LHCN-M2 (cell line): ENCODE data around the gene FCRL6. TPM values are rescaled to one million over a fixed set of nuclear protein-coding genes. Genes with fewer than 3 reads are reported as not detected.

Experiments
- DNase-seq: peaks from one replicate; pipeline ENCODE4 v3.0.0-alpha.2; 2012; ENCODE audit warnings: low read depth
- total RNA-seq: library from RNA; depleted of rRNA; stranded (reverse); fragments of >200 nt; gene quantifications from 2 replicates; pipeline ENCODE4 v1.2.3, GENCODE V29; 2014

FCRL6 gene
- total RNA-seq, 1 experiment from 2014 or later = not detected

DNA sequence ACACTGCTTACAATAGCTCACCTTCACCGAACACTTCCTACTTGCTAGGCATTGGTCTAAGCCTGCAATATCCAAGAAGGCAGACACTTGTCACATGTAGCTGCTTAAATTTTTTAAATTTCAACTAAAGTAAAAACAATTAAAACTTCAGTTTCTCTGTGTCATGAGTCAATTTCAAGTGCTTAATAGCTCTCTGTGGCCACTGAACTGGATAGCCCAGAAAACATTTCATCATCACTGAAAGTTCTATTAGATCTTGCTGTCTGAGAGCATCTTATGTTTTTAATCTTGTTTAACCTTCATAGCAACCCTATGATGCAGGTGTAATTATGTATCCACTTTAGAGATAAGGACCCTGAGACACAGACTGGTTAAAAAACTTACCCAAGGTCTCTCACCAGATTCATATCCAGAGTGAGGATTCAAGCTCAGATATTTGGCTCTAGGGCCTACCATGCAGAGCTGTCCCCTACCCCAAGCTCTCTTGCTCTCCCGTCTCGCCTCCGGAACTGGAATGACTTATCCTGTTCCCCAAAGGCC is 2.6 kb upstream of the FCRL6 start:
- no peak for DNase-seq

- DNase-seq = no peak
These were observed 1.8 kb upstream of the FCRL6 start for GRCh38 chr1:159800177-159800930.

GRCh38 chr1:159803956-159804689 is 2.0 kb downstream of the FCRL6 start:
- no peak for DNase-seq

- peak; percentile 29 for DNase-seq
These were observed 2.8 kb downstream of the FCRL6 start for GRCh38 chr1:159804924-159805323.

- no peak for DNase-seq
These were observed 13.8 kb downstream of the FCRL6 start for GRCh38 chr1:159815926-159816325.

- no peak for DNase-seq
These were observed 15.3 kb downstream of the FCRL6 start for GRCh38 chr1:159817276-159818041.

GRCh38 chr1:159821171-159821867 is 19.2 kb downstream of the FCRL6 start:
- DNase-seq = peak; percentile 37

- no peak for DNase-seq
These were observed 21.2 kb downstream of the FCRL6 start for GRCh38 chr1:159823406-159823805.

GRCh38 chr1:159825564-159825963 is 23.4 kb downstream of the FCRL6 start:
- no peak for DNase-seq

DNA sequence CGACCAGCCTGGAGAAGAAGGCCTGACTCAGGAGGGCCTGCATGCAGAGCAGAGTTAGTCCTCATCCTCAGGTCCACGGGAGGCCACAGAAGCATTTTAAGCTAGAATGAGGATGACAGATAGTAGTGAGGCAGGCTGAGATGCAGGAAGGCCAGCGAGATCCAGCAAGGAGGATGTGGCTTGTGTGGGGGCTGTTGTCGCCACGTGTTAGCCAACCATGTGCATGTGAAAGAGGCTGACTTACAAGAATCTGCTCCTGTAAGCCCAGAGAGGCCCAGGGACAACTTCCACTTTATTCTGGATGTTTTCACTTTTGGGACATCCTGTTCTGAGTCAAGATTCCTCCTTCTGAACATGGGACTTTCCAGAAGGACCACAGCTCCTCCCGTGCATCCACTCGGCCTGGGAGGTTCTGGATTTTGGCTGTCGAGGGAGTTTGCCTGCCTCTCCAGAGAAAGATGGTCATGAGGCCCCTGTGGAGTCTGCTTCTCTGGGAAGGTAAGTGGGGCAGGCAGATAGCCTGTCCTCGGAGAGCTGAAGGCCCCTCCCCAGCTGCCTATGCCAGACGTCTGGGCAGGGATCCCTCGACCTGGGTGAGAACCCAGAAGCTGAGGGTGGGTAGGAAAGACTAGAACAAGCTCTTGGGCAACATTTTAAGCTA is 24.4 kb downstream of the FCRL6 start, which contains the start of gene SLAMF8:
Gene SLAMF8, plus strand, starts transcription at position 433 of the 661 bp plus-strand sequence. Its CDS starts 26 bp downstream, at position 459.
- DNase-seq = no peak

DNA sequence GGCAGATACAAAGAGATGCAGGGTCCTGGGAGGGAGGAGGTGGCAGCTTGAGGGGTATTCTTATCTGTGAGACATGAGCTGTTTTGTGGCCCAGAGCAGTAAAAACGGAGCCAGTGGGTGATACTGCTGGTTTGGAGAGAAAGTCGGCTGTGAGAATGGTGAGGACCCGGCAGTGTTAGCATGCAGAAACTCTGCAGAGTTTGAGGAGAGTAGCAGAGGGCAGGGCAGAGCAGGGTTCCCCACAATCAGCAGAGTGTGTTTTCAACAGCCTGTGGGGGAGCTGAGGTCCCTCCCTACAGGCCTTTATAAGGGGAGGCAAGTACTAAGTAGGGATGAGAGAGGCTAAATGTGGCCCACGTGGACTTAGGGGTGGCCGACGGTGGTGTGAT is 24.9 kb downstream of the FCRL6 start:
- DNase-seq = no peak

DNA sequence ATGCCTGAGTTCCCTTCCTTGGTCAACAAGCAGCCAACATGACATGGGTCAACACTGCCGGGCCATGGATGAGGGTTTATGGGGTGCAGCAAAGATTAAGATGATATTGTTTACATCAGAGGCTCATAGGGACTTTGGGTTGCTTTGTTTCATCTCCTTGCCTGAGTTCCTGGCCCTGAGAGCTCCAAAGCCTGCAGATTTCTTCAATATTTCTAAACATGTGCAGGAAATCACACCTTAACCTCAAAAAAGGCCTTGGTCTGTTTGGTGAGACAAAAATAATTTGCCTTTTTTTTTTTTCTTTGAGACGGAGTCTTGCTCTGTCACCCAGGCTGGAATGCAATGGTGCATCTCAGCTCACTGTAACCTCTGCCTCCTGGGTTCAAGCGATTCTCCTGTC is 25.4 kb downstream of the FCRL6 start:
- DNase-seq = no peak

DNA sequence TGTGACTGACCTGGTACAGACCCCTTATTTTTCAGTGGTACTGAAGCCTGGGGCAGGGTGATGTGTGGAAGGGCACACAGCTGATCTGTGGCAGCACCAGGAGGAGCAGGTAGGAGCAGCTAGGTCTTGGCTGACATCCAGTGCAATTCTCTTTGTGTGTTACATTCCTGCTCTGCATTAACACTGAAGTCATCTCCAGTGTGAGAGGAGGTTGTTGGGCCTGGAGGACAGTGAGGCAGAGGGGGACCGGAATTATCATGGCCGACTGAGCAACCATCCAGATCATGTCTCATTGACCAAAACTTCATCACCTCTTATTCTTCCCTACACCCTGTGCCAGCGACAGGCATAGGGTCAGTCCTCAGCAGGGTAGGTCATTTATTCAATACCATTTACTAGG is 26.0 kb downstream of the FCRL6 start:
- no peak for DNase-seq

DNA sequence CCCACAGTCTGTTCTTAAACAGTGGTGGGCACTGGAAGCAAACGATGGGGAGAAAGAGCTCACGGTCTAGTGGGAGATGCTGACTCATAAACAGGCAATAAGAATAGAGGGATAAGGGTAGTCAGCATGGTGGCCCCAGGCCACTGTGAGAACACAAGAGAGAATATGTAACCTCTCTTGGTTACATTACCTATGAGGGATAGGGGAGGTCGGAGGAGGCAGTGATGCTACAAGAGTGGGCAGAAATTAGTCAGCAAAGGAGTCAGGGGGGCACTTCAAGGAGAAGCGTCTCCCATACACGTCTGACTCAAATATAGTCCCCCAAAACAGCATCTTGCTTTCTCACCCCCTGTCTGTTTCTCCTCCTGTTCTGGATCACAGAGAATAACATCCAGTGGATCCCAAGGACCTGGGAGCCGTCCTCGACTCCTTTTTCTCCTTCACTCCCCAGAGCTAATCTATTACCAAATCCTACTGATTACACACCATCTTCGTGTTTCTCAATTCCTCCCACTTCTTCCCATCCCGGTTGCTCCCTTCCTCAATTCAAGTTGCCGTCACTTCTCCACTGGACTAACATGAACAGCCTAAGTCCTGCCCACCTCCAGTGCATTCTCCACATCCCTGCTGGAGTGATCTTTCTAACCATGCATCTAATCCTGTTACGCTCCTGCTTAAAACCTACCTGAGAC is 26.6 kb downstream of the FCRL6 start:
- DNase-seq = no peak

- DNase-seq = peak; percentile 27
These were observed 27.1 kb downstream of the FCRL6 start for GRCh38 chr1:159829273-159829634.

DNA sequence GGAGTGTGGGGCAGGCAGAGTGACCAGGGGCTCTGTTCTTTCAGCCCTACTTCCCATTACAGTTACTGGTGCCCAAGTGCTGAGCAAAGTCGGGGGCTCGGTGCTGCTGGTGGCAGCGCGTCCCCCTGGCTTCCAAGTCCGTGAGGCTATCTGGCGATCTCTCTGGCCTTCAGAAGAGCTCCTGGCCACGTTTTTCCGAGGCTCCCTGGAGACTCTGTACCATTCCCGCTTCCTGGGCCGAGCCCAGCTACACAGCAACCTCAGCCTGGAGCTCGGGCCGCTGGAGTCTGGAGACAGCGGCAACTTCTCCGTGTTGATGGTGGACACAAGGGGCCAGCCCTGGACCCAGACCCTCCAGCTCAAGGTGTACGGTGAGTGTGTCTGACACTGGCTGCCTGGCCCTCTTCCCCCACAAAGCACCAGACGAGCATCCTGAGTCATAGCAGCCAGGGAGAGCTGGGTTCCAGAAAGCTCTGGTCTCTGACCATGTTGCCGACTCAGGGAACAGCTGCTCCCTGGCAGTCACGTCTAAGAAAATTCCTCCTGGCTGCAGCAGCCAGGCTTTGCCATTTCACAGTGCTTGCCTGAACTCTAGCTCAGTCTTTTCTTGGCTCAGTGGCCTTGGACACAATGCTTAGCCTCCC is 27.8 kb downstream of the FCRL6 start:
- DNase-seq = peak; percentile 87

DNA sequence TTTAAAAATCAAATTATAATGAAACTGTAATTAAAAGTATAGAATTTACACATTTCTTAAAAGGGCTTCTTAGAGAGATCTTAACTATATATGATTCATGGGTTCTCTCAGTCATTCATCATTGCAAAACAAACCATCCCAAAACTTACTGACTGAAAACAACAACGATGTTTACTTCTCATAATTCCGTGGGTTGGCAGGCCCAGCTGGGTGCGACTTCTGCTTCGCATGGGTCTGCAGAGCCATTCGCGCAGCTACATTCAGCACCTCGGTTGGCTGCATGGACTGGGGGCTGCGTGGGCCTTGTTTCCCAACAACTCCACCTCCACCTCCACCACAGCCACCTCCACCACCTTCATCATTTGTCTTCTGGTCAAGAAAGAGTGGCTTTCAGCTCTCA is 28.6 kb downstream of the FCRL6 start:
- no peak for DNase-seq

- no peak for DNase-seq
These were observed 29.4 kb downstream of the FCRL6 start for GRCh38 chr1:159831412-159832141.

DNA sequence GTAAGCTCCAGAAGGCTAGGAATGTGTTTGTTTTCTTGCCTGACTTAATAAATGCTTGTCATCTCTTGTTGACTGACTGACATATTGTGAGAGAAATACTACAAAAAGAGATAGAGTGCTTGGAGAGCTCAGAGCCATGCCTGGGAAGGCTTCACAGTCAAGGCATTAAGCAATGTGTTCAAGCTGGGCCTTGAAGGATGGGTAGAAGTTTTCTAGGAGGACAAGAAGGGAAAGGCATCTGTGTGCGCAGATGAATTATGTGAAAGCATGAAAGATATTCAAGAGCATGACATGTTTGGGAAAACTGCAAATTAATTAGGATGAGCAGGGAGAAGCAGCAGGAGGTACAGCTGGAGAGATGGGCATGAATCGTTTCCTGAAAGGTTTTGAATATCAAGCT is 30.1 kb downstream of the FCRL6 start:
- no peak for DNase-seq
